H1 (cell line): ENCODE results near the gene TEX22. TPM values are rescaled to one million over a fixed set of nuclear protein-coding genes. Genes with fewer than 3 reads are reported as not detected.

Experiments
- CBX8 ChIP-seq: fragments of 300-800, 300-1000 bp; sonication (generic); IDR thresholded peaks from 2 replicates; pipeline ENCODE4 v1.7.1; 2016; ENCODE audit warnings: low read depth, low read length, borderline replicate concordance
- FOSL1 ChIP-seq: IDR thresholded peaks from 2 replicates; pipeline ENCODE4 v1.6.1; 2011; ENCODE audit warnings: mild to moderate bottlenecking, low read depth, low read length, moderate library complexity; ENCODE audit not compliant: insufficient read depth
- RNF2 ChIP-seq: fragments of 200-900, 300-1000 bp; sonication (generic); IDR thresholded peaks from 2 replicates; pipeline ENCODE4 v1.7.1; 2016; ENCODE audit warnings: borderline replicate concordance, low read depth, mild to moderate bottlenecking, antibody characterized with exemption, low read length; ENCODE audit not compliant: poor library complexity, severe bottlenecking; ENCODE audit errors: missing control alignments
- TBP ChIP-seq: IDR thresholded peaks from 2 replicates; pipeline ENCODE4 v1.6.1; 2011; ENCODE audit warnings: low read depth, low read length, improper control_type of control experiment
- polyA plus RNA-seq, 7 experiments: library from polyadenylated mRNA; depleted of rRNA in 3 of 7; stranded (reverse) in 5 of 7; unstranded in 2 of 7; fragments of >200 nt in 5 of 7; fragments of 200-250 nt in 2 of 7; gene quantifications; 1 replicate in 5 of 7; 2 replicates in 1 of 7; 4 replicates in 1 of 7; pipeline versions ENCODE4 v1.2.1 to v1.2.3, GENCODE V29; 2011 to 2013; ENCODE audit warnings: missing spikeins in 2 of 7, mixed read lengths in 2 of 7
- total RNA-seq: library from RNA; stranded (reverse); fragmentation: NEBNext Ultra II Directional; extraction: Animal tissue kit (Norgen Biotek cat#: 25700); gene quantifications from 2 replicates; pipeline ENCODE4 v1.2.1, GENCODE V29; 2021
- TF ChIP-seq, protein P1 (sequence below): IDR thresholded peaks from 2 replicates; pipeline ENCODE4 v1.6.1; 2011; ENCODE audit warnings: low read length, improper control_type of control experiment

The TEX22 gene
- total and polyA plus RNA-seq, 2 of the 8 experiments (the other 6 are each of a cell fraction or from before 2014, with no cell fraction given), result 0.24 to 0.39 TPM

DNA sequence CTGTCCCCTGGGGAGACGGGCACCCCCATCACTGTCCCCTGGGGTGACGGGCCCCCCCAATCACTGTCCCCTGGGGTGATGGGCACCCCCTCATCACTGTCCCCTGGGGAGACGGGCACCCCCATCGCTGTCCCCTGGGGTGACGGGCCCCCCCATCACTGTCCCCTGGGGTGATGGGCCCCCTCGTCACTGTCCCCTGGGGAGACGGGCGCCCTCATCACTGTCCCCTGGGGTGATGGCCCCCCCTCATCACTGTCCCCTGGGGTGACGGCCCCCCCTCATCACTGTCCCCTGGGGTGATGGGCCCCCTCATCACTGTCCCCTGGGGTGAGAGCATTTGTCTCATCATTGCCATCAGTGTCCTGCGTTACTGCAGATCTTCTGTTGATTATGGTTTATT is 45.2 kb upstream of the TEX22 start (continued):
- TF ChIP-seq FOSL1 (no peak), RNF2 (no peak), TBP (no peak), CBX8 (no peak)
- TF ChIP-seq, protein P1, sequence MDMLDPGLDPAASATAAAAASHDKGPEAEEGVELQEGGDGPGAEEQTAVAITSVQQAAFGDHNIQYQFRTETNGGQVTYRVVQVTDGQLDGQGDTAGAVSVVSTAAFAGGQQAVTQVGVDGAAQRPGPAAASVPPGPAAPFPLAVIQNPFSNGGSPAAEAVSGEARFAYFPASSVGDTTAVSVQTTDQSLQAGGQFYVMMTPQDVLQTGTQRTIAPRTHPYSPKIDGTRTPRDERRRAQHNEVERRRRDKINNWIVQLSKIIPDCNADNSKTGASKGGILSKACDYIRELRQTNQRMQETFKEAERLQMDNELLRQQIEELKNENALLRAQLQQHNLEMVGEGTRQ, result no peak
